GM23338 (cell line): ENCODE results near the gene CFH.

Experiments used
- CREB1 ChIP-seq: fragments of 250-450 bp; sonication (Bioruptor Pico); IDR thresholded peaks from 2 replicates; pipeline ENCODE4 v1.5.0; 2020; ENCODE audit warnings: low read depth, mild to moderate bottlenecking, moderate library complexity
- EZH2 ChIP-seq: fragments of 200-600 bp; sonication (generic); IDR thresholded peaks from one replicate; pipeline ENCODE4 v1.8.0; 2017; ENCODE audit warnings: antibody characterized with exemption, mild to moderate bottlenecking, low read depth; ENCODE audit not compliant: unreplicated experiment
- EZH2phosphoT487 ChIP-seq: fragments of 200-600 bp; sonication (generic); IDR thresholded peaks from one replicate; pipeline ENCODE4 v1.8.1; 2018; ENCODE audit warnings: antibody characterized with exemption; ENCODE audit not compliant: unreplicated experiment
- JUNB ChIP-seq: IDR thresholded peaks from one replicate; pipeline ENCODE4 v1.6.1; 2016; ENCODE audit warnings: antibody characterized with exemption; ENCODE audit not compliant: unreplicated experiment
- NANOG ChIP-seq: IDR thresholded peaks from 2 replicates; pipeline ENCODE4 v1.6.1; 2016; ENCODE audit warnings: antibody characterized with exemption, borderline replicate concordance
- POLR2AphosphoS5 ChIP-seq: IDR thresholded peaks from 2 replicates; pipeline ENCODE4 v1.6.1; 2016; ENCODE audit warnings: antibody characterized with exemption, low read depth
- ZNF114 ChIP-seq: fragments of 250-450 bp; sonication (Bioruptor Pico); IDR thresholded peaks from 2 replicates; pipeline ENCODE4 v1.5.0; 2020; ENCODE audit warnings: mild to moderate bottlenecking, moderate library complexity
- ZNF331 ChIP-seq: fragments of 250-450 bp; sonication (Bioruptor Pico); IDR thresholded peaks from 2 replicates; pipeline ENCODE4 v1.5.0; 2020; ENCODE audit warnings: low read depth, mild to moderate bottlenecking, moderate library complexity
- TF ChIP-seq, protein P1 (sequence below), 2 experiments: fragments of 200-600 bp in 1 of 2; sonication (generic) in 1 of 2; conservative IDR thresholded peaks; 2 replicates each; pipeline versions ENCODE4 v1.5.1 to v1.6.1; 2016 to 2017; ENCODE audit warnings: antibody characterized with exemption in 2 of 2, low read depth in 2 of 2, mild to moderate bottlenecking in 2 of 2, moderate library complexity in 1 of 2
- TF ChIP-seq, protein P2 (sequence below): IDR thresholded peaks from one replicate; pipeline ENCODE4 v1.6.1; 2018; ENCODE audit warnings: antibody characterized with exemption; ENCODE audit not compliant: unreplicated experiment
- TF ChIP-seq, protein P3 (sequence below): fragments of 250-450 bp; sonication (Bioruptor Pico); IDR thresholded peaks from 2 replicates; pipeline ENCODE4 v1.5.0; 2020; ENCODE audit warnings: mild to moderate bottlenecking, moderate library complexity

DNA sequence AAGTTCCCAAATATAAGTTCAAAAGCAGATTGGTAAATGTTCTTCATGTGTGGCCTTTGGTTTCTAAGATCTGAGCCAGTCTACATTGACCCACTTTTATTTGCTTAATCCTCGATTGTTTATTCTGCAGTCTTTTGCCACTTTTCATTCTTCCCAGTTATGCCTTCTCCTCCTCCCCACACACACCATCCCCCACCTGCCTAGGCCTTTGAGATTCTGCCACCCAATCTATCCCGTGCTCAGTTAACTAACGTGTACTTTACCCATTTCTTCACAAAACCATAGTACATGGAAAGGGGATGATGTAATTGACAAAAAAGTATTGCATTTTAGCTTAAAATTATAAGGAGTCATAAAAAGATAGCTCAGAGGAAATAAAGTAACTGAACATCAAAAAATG, 3.7 kb downstream of the CFH start:
- TF ChIP-seq, protein P1, sequence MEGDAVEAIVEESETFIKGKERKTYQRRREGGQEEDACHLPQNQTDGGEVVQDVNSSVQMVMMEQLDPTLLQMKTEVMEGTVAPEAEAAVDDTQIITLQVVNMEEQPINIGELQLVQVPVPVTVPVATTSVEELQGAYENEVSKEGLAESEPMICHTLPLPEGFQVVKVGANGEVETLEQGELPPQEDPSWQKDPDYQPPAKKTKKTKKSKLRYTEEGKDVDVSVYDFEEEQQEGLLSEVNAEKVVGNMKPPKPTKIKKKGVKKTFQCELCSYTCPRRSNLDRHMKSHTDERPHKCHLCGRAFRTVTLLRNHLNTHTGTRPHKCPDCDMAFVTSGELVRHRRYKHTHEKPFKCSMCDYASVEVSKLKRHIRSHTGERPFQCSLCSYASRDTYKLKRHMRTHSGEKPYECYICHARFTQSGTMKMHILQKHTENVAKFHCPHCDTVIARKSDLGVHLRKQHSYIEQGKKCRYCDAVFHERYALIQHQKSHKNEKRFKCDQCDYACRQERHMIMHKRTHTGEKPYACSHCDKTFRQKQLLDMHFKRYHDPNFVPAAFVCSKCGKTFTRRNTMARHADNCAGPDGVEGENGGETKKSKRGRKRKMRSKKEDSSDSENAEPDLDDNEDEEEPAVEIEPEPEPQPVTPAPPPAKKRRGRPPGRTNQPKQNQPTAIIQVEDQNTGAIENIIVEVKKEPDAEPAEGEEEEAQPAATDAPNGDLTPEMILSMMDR (conservative IDR thresholded peaks at IDR 0.05; ENCODE audit: low read depth in 2 of 2): no peak
- TF ChIP-seq EZH2 (no peak), CREB1 (CRISPR knock-in tag) (no peak), POLR2AphosphoS5 (no peak), EZH2phosphoT487 (no peak), ZNF331 (CRISPR knock-in tag) (no peak), JUNB (no peak), ZNF114 (no peak), NANOG (no peak)
- TF ChIP-seq, protein P2, sequence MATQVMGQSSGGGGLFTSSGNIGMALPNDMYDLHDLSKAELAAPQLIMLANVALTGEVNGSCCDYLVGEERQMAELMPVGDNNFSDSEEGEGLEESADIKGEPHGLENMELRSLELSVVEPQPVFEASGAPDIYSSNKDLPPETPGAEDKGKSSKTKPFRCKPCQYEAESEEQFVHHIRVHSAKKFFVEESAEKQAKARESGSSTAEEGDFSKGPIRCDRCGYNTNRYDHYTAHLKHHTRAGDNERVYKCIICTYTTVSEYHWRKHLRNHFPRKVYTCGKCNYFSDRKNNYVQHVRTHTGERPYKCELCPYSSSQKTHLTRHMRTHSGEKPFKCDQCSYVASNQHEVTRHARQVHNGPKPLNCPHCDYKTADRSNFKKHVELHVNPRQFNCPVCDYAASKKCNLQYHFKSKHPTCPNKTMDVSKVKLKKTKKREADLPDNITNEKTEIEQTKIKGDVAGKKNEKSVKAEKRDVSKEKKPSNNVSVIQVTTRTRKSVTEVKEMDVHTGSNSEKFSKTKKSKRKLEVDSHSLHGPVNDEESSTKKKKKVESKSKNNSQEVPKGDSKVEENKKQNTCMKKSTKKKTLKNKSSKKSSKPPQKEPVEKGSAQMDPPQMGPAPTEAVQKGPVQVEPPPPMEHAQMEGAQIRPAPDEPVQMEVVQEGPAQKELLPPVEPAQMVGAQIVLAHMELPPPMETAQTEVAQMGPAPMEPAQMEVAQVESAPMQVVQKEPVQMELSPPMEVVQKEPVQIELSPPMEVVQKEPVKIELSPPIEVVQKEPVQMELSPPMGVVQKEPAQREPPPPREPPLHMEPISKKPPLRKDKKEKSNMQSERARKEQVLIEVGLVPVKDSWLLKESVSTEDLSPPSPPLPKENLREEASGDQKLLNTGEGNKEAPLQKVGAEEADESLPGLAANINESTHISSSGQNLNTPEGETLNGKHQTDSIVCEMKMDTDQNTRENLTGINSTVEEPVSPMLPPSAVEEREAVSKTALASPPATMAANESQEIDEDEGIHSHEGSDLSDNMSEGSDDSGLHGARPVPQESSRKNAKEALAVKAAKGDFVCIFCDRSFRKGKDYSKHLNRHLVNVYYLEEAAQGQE: no peak
- TF ChIP-seq, protein P3, sequence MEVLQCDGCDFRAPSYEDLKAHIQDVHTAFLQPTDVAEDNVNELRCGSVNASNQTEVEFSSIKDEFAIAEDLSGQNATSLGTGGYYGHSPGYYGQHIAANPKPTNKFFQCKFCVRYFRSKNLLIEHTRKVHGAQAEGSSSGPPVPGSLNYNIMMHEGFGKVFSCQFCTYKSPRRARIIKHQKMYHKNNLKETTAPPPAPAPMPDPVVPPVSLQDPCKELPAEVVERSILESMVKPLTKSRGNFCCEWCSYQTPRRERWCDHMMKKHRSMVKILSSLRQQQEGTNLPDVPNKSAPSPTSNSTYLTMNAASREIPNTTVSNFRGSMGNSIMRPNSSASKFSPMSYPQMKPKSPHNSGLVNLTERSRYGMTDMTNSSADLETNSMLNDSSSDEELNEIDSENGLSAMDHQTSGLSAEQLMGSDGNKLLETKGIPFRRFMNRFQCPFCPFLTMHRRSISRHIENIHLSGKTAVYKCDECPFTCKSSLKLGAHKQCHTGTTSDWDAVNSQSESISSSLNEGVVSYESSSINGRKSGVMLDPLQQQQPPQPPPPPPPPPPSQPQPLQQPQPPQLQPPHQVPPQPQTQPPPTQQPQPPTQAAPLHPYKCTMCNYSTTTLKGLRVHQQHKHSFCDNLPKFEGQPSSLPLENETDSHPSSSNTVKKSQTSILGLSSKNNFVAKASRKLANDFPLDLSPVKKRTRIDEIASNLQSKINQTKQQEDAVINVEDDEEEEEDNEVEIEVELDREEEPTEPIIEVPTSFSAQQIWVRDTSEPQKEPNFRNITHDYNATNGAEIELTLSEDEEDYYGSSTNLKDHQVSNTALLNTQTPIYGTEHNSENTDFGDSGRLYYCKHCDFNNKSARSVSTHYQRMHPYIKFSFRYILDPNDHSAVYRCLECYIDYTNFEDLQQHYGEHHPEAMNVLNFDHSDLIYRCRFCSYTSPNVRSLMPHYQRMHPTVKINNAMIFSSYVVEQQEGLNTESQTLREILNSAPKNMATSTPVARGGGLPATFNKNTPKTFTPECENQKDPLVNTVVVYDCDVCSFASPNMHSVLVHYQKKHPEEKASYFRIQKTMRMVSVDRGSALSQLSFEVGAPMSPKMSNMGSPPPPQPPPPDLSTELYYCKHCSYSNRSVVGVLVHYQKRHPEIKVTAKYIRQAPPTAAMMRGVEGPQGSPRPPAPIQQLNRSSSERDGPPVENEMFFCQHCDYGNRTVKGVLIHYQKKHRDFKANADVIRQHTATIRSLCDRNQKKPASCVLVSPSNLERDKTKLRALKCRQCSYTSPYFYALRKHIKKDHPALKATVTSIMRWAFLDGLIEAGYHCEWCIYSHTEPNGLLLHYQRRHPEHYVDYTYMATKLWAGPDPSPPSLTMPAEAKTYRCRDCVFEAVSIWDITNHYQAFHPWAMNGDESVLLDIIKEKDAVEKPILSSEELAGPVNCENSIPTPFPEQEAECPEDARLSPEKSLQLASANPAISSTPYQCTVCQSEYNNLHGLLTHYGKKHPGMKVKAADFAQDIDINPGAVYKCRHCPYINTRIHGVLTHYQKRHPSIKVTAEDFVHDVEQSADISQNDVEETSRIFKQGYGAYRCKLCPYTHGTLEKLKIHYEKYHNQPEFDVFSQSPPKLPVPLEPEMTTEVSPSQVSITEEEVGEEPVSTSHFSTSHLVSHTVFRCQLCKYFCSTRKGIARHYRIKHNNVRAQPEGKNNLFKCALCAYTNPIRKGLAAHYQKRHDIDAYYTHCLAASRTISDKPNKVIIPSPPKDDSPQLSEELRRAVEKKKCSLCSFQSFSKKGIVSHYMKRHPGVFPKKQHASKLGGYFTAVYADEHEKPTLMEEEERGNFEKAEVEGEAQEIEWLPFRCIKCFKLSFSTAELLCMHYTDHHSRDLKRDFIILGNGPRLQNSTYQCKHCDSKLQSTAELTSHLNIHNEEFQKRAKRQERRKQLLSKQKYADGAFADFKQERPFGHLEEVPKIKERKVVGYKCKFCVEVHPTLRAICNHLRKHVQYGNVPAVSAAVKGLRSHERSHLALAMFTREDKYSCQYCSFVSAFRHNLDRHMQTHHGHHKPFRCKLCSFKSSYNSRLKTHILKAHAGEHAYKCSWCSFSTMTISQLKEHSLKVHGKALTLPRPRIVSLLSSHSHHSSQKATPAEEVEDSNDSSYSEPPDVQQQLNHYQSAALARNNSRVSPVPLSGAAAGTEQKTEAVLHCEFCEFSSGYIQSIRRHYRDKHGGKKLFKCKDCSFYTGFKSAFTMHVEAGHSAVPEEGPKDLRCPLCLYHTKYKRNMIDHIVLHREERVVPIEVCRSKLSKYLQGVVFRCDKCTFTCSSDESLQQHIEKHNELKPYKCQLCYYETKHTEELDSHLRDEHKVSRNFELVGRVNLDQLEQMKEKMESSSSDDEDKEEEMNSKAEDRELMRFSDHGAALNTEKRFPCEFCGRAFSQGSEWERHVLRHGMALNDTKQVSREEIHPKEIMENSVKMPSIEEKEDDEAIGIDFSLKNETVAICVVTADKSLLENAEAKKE (CRISPR knock-in tag): no peak
